GM12865 (cell line): Measurements from ENCODE around the gene MDFIC.
A peak's percentile ranks its signal among the peaks of the same experiment; 100 is the strongest.

Experiments used
- DNase-seq: peaks from one replicate; pipeline ENCODE4 v3.0.0; 2010; ENCODE audit warnings: low read depth
- H3K4me3 ChIP-seq: 2 replicates; pipeline ENCODE4 v1.5.1; 2011; ENCODE audit warnings: mild to moderate bottlenecking, low read depth, low read length, control low read depth
- TF ChIP-seq, protein P1 (sequence below): IDR thresholded peaks from 2 replicates; pipeline ENCODE4 v1.5.1; 2011; ENCODE audit warnings: low read length, control low read depth, low read depth, inconsistent platforms; ENCODE audit not compliant: insufficient read depth; ENCODE audit errors: missing control alignments

MDFIC gene

DNA sequence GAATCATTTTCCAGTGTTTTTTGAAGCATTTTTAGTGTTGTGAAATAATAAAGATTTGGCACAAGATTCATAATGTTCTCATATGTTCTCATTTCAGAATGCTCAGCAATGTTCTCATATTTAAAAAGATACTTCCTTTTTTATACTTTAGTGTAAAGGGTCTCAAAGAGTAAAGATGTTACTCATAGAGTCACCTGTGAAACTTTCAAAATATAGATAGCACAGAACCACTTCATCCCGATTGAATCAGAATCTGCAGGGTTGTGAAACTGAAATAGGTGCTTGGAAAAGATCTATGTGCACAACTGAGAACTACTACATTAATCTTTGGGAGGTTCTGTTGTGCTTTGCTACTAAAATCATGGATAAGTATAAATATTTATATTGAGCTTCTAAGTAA lies 144.7 kb downstream of the MDFIC start:
- peak; percentile 30 for DNase-seq
- TF ChIP-seq, protein P1, sequence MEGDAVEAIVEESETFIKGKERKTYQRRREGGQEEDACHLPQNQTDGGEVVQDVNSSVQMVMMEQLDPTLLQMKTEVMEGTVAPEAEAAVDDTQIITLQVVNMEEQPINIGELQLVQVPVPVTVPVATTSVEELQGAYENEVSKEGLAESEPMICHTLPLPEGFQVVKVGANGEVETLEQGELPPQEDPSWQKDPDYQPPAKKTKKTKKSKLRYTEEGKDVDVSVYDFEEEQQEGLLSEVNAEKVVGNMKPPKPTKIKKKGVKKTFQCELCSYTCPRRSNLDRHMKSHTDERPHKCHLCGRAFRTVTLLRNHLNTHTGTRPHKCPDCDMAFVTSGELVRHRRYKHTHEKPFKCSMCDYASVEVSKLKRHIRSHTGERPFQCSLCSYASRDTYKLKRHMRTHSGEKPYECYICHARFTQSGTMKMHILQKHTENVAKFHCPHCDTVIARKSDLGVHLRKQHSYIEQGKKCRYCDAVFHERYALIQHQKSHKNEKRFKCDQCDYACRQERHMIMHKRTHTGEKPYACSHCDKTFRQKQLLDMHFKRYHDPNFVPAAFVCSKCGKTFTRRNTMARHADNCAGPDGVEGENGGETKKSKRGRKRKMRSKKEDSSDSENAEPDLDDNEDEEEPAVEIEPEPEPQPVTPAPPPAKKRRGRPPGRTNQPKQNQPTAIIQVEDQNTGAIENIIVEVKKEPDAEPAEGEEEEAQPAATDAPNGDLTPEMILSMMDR, result no peak
- no peak overlapping the region for H3K4me3 ChIP-seq

DNA sequence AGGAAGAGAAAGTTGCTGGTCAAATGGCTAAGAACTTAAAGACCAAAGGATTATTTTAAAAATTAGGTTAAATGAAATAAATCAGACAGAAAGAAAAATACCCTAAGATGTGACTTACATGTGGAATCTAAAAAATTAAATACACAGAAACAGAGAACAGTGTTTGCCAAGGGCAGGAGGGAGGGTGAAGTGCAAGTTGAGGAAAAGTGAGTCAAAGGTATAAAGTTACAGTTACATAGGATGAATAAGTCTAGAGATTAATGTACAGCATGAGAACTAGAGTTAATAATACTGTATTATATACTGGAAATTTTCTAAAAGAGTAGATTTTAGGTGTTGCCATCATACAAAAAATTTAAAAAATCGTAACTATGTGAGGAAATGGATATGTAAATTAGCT lies 146.3 kb downstream of the MDFIC start:
- no peak overlapping the region for H3K4me3 ChIP-seq
- TF ChIP-seq, protein P1, result no peak
- DNase-seq, result no peak
